Uterus (tissue), 2 donors: ENCODE results near the gene MTHFD1.

ENCODE experiments used
- CTCF ChIP-seq, 4 experiments: fragments of 200-600 bp in 2 of 4; fragments of 450-650 bp in 2 of 4; sonication (generic) in 2 of 4; IDR thresholded peaks; one replicate each; pipeline ENCODE4 v1.5.1; 2016 to 2019; ENCODE audit warnings: antibody characterized with exemption in 4 of 4, mild to moderate bottlenecking in 2 of 4, moderate library complexity in 1 of 4
- POLR2A ChIP-seq, 2 donors: fragments of 450-650 bp; IDR thresholded peaks; one replicate each; pipeline ENCODE4 v1.6.1; 2016; ENCODE audit warnings: antibody characterized with exemption in 2 of 2, mild to moderate bottlenecking in 1 of 2, moderate library complexity in 1 of 2

- TF ChIP-seq CTCF (IDR thresholded peaks at IDR 0.05) (no peak), POLR2A (IDR thresholded peaks at IDR 0.05) (no peak)
Observed at GRCh38 chr14:64400829-64401459, 12.8 kb downstream of the MTHFD1 start.
